Glutamatergic neuron (in vitro differentiated cells): ENCODE data around the gene ARHGAP24. TPM values are rescaled to one million over a fixed set of nuclear protein-coding genes. Genes with fewer than 3 reads are reported as not detected.

ENCODE experiments used
- DNase-seq: peaks from one replicate; pipeline ENCODE4 v3.0.0; 2022
- H3K27ac Mint-ChIP-seq: one replicate; pipeline ENCODE4 v1.8.0; 2020; ENCODE audit warnings: mild to moderate bottlenecking, mixed read lengths, inconsistent platforms; ENCODE audit not compliant: unreplicated experiment
- H3K27me3 Mint-ChIP-seq: one replicate; pipeline ENCODE4 v1.8.0; 2020; ENCODE audit warnings: mild to moderate bottlenecking, moderate library complexity, mixed read lengths, inconsistent platforms; ENCODE audit not compliant: unreplicated experiment
- H3K36me3 Mint-ChIP-seq: one replicate; pipeline ENCODE4 v1.8.0; 2020; ENCODE audit warnings: mild to moderate bottlenecking, mixed read lengths, inconsistent platforms; ENCODE audit not compliant: unreplicated experiment
- H3K4me1 Mint-ChIP-seq: one replicate; pipeline ENCODE4 v1.8.0; 2020; ENCODE audit warnings: mild to moderate bottlenecking, low read depth, mixed read lengths, inconsistent platforms; ENCODE audit not compliant: unreplicated experiment
- H3K4me3 Mint-ChIP-seq: one replicate; pipeline ENCODE4 v1.8.0; 2020; ENCODE audit warnings: mild to moderate bottlenecking, mixed read lengths, inconsistent platforms; ENCODE audit not compliant: unreplicated experiment
- H3K9me3 Mint-ChIP-seq: one replicate; pipeline ENCODE4 v1.8.0; 2020; ENCODE audit warnings: mild to moderate bottlenecking, moderate library complexity, mixed read lengths, inconsistent platforms; ENCODE audit not compliant: unreplicated experiment
- total RNA-seq: library from RNA; stranded (reverse); fragmentation: NEBNext Ultra II Directional; extraction: Animal tissue kit (Norgen Biotek cat#: 25700); gene quantifications from one replicate; pipeline ENCODE4 v1.2.1, GENCODE V29; 2021; ENCODE audit not compliant: unreplicated experiment
- TF ChIP-seq, protein P1 (sequence below): fragments of 200-600 bp; sonication (generic); IDR thresholded peaks from one replicate; pipeline ENCODE4 v1.5.0; 2021; ENCODE audit not compliant: partially characterized antibody, unreplicated experiment

The ARHGAP24 gene
- total RNA-seq, 1 donor from 2014 or later, result 1.6 TPM

- Mint-ChIP-seq H3K4me1 (peaks cover 3% of the 10 kb centered on the region), H3K27me3 (no peaks in the 10 kb centered on the region), H3K27ac (no peak overlapping the region), H3K9me3 (no peaks in the 10 kb centered on the region), H3K36me3 (no peaks in the 10 kb centered on the region), H3K4me3 (no peak overlapping the region)
- DNase-seq, result no peak
- TF ChIP-seq, protein P1, sequence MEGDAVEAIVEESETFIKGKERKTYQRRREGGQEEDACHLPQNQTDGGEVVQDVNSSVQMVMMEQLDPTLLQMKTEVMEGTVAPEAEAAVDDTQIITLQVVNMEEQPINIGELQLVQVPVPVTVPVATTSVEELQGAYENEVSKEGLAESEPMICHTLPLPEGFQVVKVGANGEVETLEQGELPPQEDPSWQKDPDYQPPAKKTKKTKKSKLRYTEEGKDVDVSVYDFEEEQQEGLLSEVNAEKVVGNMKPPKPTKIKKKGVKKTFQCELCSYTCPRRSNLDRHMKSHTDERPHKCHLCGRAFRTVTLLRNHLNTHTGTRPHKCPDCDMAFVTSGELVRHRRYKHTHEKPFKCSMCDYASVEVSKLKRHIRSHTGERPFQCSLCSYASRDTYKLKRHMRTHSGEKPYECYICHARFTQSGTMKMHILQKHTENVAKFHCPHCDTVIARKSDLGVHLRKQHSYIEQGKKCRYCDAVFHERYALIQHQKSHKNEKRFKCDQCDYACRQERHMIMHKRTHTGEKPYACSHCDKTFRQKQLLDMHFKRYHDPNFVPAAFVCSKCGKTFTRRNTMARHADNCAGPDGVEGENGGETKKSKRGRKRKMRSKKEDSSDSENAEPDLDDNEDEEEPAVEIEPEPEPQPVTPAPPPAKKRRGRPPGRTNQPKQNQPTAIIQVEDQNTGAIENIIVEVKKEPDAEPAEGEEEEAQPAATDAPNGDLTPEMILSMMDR, result no peak
These were observed 247.9 kb downstream of the ARHGAP24 start for GRCh38 chr4:85722807-85723206.

- no peak overlapping the region for H3K27ac Mint-ChIP-seq
- TF ChIP-seq, protein P1, result no peak
- H3K36me3 Mint-ChIP-seq, result no peaks in the 10 kb centered on the region
- no peak overlapping the region for H3K4me3 Mint-ChIP-seq
- no peaks in the 10 kb centered on the region for H3K9me3 Mint-ChIP-seq
- peaks cover 3% of the 10 kb centered on the region for H3K4me1 Mint-ChIP-seq
- no peak for DNase-seq
- no peaks in the 10 kb centered on the region for H3K27me3 Mint-ChIP-seq
These were observed 250.0 kb downstream of the ARHGAP24 start for GRCh38 chr4:85724791-85725563.

GRCh38 chr4:85725721-85726170 lies 250.8 kb downstream of the ARHGAP24 start:
- H3K9me3 Mint-ChIP-seq, result no peaks in the 10 kb centered on the region
- no peak overlapping the region for H3K27ac Mint-ChIP-seq
- no peaks in the 10 kb centered on the region for H3K27me3 Mint-ChIP-seq
- H3K4me1 Mint-ChIP-seq, result peaks cover 3% of the 10 kb centered on the region
- no peaks in the 10 kb centered on the region for H3K36me3 Mint-ChIP-seq
- DNase-seq, result no peak
- TF ChIP-seq, protein P1, result no peak
- H3K4me3 Mint-ChIP-seq, result no peak overlapping the region

DNA sequence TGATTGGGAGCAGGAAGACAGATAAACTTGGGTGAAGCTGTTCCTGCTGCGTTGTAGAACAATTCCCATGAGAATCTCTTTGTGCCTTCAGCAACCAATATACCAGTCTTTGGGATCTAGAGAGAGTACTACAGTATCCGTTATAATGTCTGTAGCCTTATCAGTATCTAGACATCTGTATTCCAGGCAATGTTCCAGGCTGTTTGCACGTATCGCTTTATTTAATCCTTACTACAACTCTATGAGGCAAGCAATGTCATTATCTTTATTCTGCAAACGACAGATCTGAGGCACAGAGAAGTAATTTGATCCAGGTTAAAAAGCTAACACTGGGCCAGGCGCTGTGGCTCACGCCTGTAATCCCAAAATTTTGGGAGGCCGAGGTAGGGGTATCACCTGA lies 251.6 kb downstream of the ARHGAP24 start:
- Mint-ChIP-seq H3K27me3 (no peaks in the 10 kb centered on the region), H3K9me3 (no peaks in the 10 kb centered on the region), H3K36me3 (no peaks in the 10 kb centered on the region), H3K27ac (no peak overlapping the region), H3K4me1 (peaks cover 3% of the 10 kb centered on the region), H3K4me3 (no peak overlapping the region)
- no peak for DNase-seq
- TF ChIP-seq, protein P1, result no peak

DNA sequence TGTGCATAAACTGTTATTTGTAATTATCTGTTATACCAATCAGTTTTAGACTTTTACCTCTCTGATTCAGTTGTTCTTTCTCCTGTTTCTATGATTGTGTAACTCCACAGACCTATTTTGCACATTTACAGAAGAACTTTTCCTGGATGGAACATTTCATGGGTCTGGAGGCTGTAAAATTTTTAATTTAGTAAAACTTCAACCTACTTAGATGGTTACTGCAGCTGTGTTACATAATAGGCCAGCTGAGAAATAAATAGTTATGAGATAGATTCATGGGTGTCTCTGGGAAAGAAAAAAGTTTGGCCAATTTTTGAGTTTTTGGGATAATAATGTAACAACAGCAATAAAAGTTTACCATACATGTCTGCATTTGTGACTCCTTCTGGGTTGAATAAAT lies 253.5 kb downstream of the ARHGAP24 start:
- Mint-ChIP-seq H3K27ac (no peak overlapping the region), H3K4me1 (peaks cover 3% of the 10 kb centered on the region), H3K4me3 (no peak overlapping the region), H3K9me3 (no peaks in the 10 kb centered on the region), H3K36me3 (no peaks in the 10 kb centered on the region), H3K27me3 (no peaks in the 10 kb centered on the region)
- TF ChIP-seq, protein P1, result no peak
- DNase-seq, result no peak
